GM23338 (cell line): ENCODE measurements around the gene REPS1. TPM values are rescaled to one million over a fixed set of nuclear protein-coding genes. Genes with fewer than 3 reads are reported as not detected.

Experiments
- ATAC-seq: fragments of 200-7000 bp; cut with Tn5 transposase; 3 replicates; pipeline ENCODE4 v1.9.1; 2020
- DNase-seq: peaks from one replicate; pipeline ENCODE4 v3.0.0-alpha.2; 2015; ENCODE audit warnings: low spot score
- H2AFZ ChIP-seq: fragments of 200-600 bp; sonication (generic); 2 replicates; pipeline ENCODE4 v1.8.0; 2016; ENCODE audit warnings: antibody characterized with exemption, mild to moderate bottlenecking, moderate library complexity
- H3F3A ChIP-seq: fragments of 200-600 bp; sonication (generic); replicated peaks from 2 replicates; pipeline ENCODE4 v1.8.0; 2017; ENCODE audit warnings: antibody characterized with exemption, mixed run types, low read depth
- H3K27ac ChIP-seq: fragments of 200-600 bp; sonication (generic); 2 replicates; pipeline ENCODE4 v1.6.1; 2016; ENCODE audit warnings: low read depth
- H3K27me3 ChIP-seq: fragments of 200-600 bp; sonication (generic); 2 replicates; pipeline ENCODE4 v1.8.0; 2016; ENCODE audit warnings: mild to moderate bottlenecking, mixed run types, moderate library complexity; ENCODE audit not compliant: insufficient read depth
- H3K36me3 ChIP-seq: fragments of 200-600 bp; sonication (generic); 2 replicates; pipeline ENCODE4 v1.8.0; 2016; ENCODE audit warnings: mild to moderate bottlenecking; ENCODE audit not compliant: insufficient read depth
- H3K4me1 ChIP-seq: fragments of 200-600 bp; sonication (generic); 2 replicates; pipeline ENCODE4 v1.8.0; 2016; ENCODE audit warnings: mild to moderate bottlenecking, moderate library complexity; ENCODE audit not compliant: insufficient read depth
- H3K4me2 ChIP-seq: fragments of 200-600 bp; sonication (generic); 2 replicates; pipeline ENCODE4 v1.7.1; 2017; ENCODE audit warnings: mixed run types
- H3K4me3 ChIP-seq: fragments of 200-600 bp; sonication (generic); 2 replicates; pipeline ENCODE4 v1.6.1; 2016; ENCODE audit warnings: mixed run types
- H3K79me2 ChIP-seq: fragments of 200-600 bp; sonication (generic); replicated peaks from 2 replicates; pipeline ENCODE4 v1.8.0; 2017; ENCODE audit warnings: mild to moderate bottlenecking; ENCODE audit not compliant: insufficient read depth
- H3K9me2 ChIP-seq: fragments of 200-600 bp; sonication (generic); 2 replicates; pipeline ENCODE4 v1.8.0; 2017; ENCODE audit not compliant: insufficient read depth
- H4K20me1 ChIP-seq: fragments of 200-600 bp; sonication (generic); replicated peaks from 2 replicates; pipeline ENCODE4 v1.8.0; 2017; ENCODE audit warnings: mild to moderate bottlenecking; ENCODE audit not compliant: insufficient read depth
- H3K27ac Mint-ChIP-seq: 2 replicates; pipeline ENCODE4 v1.8.0; 2020; ENCODE audit warnings: inconsistent platforms, mild to moderate bottlenecking, moderate library complexity, mixed read lengths
- H3K27me3 Mint-ChIP-seq: 3 replicates; pipeline ENCODE4 v1.8.0; 2022; ENCODE audit warnings: low read depth, mild to moderate bottlenecking, moderate library complexity, mixed read lengths, inconsistent platforms; ENCODE audit not compliant: insufficient read depth, poor library complexity
- H3K36me3 Mint-ChIP-seq: 3 replicates; pipeline ENCODE4 v1.8.0; 2021; ENCODE audit warnings: low read depth, mild to moderate bottlenecking, inconsistent platforms, moderate library complexity, mixed read lengths
- H3K4me1 Mint-ChIP-seq: 3 replicates; pipeline ENCODE4 v1.8.0; 2020; ENCODE audit warnings: mild to moderate bottlenecking, inconsistent platforms, mixed read lengths
- H3K4me3 Mint-ChIP-seq: 3 replicates; pipeline ENCODE4 v1.8.0; 2021; ENCODE audit warnings: moderate library complexity, mild to moderate bottlenecking, inconsistent platforms, mixed read lengths
- H3K9me3 Mint-ChIP-seq: 3 replicates; pipeline ENCODE4 v1.8.0; 2020; ENCODE audit warnings: moderate library complexity, mild to moderate bottlenecking, inconsistent platforms, mixed read lengths
- CREB1 ChIP-seq: fragments of 250-450 bp; sonication (Bioruptor Pico); IDR thresholded peaks from 2 replicates; pipeline ENCODE4 v1.5.0; 2020; ENCODE audit warnings: low read depth, mild to moderate bottlenecking, moderate library complexity
- EZH2 ChIP-seq: fragments of 200-600 bp; sonication (generic); IDR thresholded peaks from one replicate; pipeline ENCODE4 v1.8.0; 2017; ENCODE audit warnings: antibody characterized with exemption, mild to moderate bottlenecking, low read depth; ENCODE audit not compliant: unreplicated experiment
- EZH2phosphoT487 ChIP-seq: fragments of 200-600 bp; sonication (generic); IDR thresholded peaks from one replicate; pipeline ENCODE4 v1.8.1; 2018; ENCODE audit warnings: antibody characterized with exemption; ENCODE audit not compliant: unreplicated experiment
- JUNB ChIP-seq: IDR thresholded peaks from one replicate; pipeline ENCODE4 v1.6.1; 2016; ENCODE audit warnings: antibody characterized with exemption; ENCODE audit not compliant: unreplicated experiment
- POLR2AphosphoS5 ChIP-seq: IDR thresholded peaks from 2 replicates; pipeline ENCODE4 v1.6.1; 2016; ENCODE audit warnings: antibody characterized with exemption, low read depth
- STAT1 ChIP-seq: IDR thresholded peaks from one replicate; pipeline ENCODE4 v1.6.1; 2016; ENCODE audit warnings: antibody characterized with exemption; ENCODE audit not compliant: unreplicated experiment
- ZNF114 ChIP-seq: fragments of 250-450 bp; sonication (Bioruptor Pico); IDR thresholded peaks from 2 replicates; pipeline ENCODE4 v1.5.0; 2020; ENCODE audit warnings: mild to moderate bottlenecking, moderate library complexity
- ZNF331 ChIP-seq: fragments of 250-450 bp; sonication (Bioruptor Pico); IDR thresholded peaks from 2 replicates; pipeline ENCODE4 v1.5.0; 2020; ENCODE audit warnings: low read depth, mild to moderate bottlenecking, moderate library complexity
- polyA plus RNA-seq: library from polyadenylated mRNA; unstranded; fragments of >200 nt; fragmentation: Nextera tagmentation; extraction: Ambion mirVana; gene quantifications from 2 replicates; pipeline ENCODE4 v1.2.1, GENCODE V29; 2016
- total RNA-seq: library from RNA; depleted of rRNA; stranded (reverse); fragments of >200 nt; shearing (Covaris generic); gene quantifications from 2 replicates; pipeline ENCODE4 v1.2.3, GENCODE V29; 2014
- TF ChIP-seq, protein P1 (sequence below): fragments of 250-450 bp; sonication (Bioruptor Pico); IDR thresholded peaks from 2 replicates; pipeline ENCODE4 v1.5.0; 2020; ENCODE audit warnings: mild to moderate bottlenecking, moderate library complexity
- TF ChIP-seq, protein P2 (sequence below): IDR thresholded peaks from 2 replicates; pipeline ENCODE4 v1.6.1; 2016; ENCODE audit warnings: antibody characterized with exemption
- TF ChIP-seq, protein P3 (sequence below), 2 experiments: fragments of 200-600 bp in 1 of 2; sonication (generic) in 1 of 2; conservative IDR thresholded peaks; 2 replicates each; pipeline versions ENCODE4 v1.5.1 to v1.6.1; 2016 to 2017; ENCODE audit warnings: antibody characterized with exemption in 2 of 2, low read depth in 2 of 2, mild to moderate bottlenecking in 2 of 2, moderate library complexity in 1 of 2

REPS1 gene
- total and polyA plus RNA-seq, 2 experiments from 2014 or later: 46.0 to 65.7 TPM

DNA sequence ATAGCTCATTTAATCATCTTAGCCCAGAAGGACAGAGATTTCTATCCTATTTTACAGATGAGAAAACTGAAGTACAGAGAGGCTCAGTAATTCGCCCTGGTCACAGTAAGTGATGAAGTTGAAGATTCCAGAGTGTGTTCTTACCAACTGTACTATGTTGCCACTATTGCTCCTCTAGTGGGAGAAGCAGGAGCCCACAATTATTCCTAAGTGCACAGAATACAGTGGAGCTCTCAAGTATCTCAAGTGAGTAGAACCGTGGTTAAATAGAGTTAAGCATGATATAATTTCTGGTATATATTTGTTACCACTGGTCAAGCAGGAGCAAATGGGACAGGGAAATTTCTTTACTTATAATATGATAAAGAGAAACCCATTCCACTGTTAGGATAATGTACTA is 22.1 kb downstream of the REPS1 start:
- H3K9me3 Mint-ChIP-seq: no peaks in the 10 kb centered on the region
- Histone ChIP-seq H3K9me2 (no peaks in the 10 kb centered on the region), H3K27me3 (no peaks in the 10 kb centered on the region), H3K4me2 (no peak overlapping the region), H3K79me2 (peaks cover 100% of the 10 kb centered on the region), H2AFZ (no peak overlapping the region), H3K4me1 (0 out of 2 replicates have a peak, but pooled peaks cover 9% of the 10 kb centered on the region), H3F3A (no peaks in the 10 kb centered on the region), H4K20me1 (peaks cover 12% of the 10 kb centered on the region), H3K27ac (no peak overlapping the region), H3K36me3 (no peaks in the 10 kb centered on the region), H3K4me3 (no peak overlapping the region)
- no peak overlapping the region for H3K4me3 Mint-ChIP-seq
- no peak for ATAC-seq
- H3K4me1 Mint-ChIP-seq: peaks cover 29% of the 10 kb centered on the region
- no peaks in the 10 kb centered on the region for H3K36me3 Mint-ChIP-seq
- no peaks in the 10 kb centered on the region for H3K27me3 Mint-ChIP-seq
- no peak for DNase-seq
- H3K27ac Mint-ChIP-seq: no peak overlapping the region
- TF ChIP-seq, protein P1, sequence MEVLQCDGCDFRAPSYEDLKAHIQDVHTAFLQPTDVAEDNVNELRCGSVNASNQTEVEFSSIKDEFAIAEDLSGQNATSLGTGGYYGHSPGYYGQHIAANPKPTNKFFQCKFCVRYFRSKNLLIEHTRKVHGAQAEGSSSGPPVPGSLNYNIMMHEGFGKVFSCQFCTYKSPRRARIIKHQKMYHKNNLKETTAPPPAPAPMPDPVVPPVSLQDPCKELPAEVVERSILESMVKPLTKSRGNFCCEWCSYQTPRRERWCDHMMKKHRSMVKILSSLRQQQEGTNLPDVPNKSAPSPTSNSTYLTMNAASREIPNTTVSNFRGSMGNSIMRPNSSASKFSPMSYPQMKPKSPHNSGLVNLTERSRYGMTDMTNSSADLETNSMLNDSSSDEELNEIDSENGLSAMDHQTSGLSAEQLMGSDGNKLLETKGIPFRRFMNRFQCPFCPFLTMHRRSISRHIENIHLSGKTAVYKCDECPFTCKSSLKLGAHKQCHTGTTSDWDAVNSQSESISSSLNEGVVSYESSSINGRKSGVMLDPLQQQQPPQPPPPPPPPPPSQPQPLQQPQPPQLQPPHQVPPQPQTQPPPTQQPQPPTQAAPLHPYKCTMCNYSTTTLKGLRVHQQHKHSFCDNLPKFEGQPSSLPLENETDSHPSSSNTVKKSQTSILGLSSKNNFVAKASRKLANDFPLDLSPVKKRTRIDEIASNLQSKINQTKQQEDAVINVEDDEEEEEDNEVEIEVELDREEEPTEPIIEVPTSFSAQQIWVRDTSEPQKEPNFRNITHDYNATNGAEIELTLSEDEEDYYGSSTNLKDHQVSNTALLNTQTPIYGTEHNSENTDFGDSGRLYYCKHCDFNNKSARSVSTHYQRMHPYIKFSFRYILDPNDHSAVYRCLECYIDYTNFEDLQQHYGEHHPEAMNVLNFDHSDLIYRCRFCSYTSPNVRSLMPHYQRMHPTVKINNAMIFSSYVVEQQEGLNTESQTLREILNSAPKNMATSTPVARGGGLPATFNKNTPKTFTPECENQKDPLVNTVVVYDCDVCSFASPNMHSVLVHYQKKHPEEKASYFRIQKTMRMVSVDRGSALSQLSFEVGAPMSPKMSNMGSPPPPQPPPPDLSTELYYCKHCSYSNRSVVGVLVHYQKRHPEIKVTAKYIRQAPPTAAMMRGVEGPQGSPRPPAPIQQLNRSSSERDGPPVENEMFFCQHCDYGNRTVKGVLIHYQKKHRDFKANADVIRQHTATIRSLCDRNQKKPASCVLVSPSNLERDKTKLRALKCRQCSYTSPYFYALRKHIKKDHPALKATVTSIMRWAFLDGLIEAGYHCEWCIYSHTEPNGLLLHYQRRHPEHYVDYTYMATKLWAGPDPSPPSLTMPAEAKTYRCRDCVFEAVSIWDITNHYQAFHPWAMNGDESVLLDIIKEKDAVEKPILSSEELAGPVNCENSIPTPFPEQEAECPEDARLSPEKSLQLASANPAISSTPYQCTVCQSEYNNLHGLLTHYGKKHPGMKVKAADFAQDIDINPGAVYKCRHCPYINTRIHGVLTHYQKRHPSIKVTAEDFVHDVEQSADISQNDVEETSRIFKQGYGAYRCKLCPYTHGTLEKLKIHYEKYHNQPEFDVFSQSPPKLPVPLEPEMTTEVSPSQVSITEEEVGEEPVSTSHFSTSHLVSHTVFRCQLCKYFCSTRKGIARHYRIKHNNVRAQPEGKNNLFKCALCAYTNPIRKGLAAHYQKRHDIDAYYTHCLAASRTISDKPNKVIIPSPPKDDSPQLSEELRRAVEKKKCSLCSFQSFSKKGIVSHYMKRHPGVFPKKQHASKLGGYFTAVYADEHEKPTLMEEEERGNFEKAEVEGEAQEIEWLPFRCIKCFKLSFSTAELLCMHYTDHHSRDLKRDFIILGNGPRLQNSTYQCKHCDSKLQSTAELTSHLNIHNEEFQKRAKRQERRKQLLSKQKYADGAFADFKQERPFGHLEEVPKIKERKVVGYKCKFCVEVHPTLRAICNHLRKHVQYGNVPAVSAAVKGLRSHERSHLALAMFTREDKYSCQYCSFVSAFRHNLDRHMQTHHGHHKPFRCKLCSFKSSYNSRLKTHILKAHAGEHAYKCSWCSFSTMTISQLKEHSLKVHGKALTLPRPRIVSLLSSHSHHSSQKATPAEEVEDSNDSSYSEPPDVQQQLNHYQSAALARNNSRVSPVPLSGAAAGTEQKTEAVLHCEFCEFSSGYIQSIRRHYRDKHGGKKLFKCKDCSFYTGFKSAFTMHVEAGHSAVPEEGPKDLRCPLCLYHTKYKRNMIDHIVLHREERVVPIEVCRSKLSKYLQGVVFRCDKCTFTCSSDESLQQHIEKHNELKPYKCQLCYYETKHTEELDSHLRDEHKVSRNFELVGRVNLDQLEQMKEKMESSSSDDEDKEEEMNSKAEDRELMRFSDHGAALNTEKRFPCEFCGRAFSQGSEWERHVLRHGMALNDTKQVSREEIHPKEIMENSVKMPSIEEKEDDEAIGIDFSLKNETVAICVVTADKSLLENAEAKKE: no peak
- TF ChIP-seq EZH2 (no peak), JUNB (no peak), POLR2AphosphoS5 (no peak), EZH2phosphoT487 (no peak), ZNF331 (CRISPR knock-in tag) (no peak), CREB1 (CRISPR knock-in tag) (no peak), STAT1 (no peak), ZNF114 (CRISPR knock-in tag) (no peak)
- TF ChIP-seq, protein P2, sequence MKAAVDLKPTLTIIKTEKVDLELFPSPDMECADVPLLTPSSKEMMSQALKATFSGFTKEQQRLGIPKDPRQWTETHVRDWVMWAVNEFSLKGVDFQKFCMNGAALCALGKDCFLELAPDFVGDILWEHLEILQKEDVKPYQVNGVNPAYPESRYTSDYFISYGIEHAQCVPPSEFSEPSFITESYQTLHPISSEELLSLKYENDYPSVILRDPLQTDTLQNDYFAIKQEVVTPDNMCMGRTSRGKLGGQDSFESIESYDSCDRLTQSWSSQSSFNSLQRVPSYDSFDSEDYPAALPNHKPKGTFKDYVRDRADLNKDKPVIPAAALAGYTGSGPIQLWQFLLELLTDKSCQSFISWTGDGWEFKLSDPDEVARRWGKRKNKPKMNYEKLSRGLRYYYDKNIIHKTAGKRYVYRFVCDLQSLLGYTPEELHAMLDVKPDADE: no peak
- TF ChIP-seq, protein P3, sequence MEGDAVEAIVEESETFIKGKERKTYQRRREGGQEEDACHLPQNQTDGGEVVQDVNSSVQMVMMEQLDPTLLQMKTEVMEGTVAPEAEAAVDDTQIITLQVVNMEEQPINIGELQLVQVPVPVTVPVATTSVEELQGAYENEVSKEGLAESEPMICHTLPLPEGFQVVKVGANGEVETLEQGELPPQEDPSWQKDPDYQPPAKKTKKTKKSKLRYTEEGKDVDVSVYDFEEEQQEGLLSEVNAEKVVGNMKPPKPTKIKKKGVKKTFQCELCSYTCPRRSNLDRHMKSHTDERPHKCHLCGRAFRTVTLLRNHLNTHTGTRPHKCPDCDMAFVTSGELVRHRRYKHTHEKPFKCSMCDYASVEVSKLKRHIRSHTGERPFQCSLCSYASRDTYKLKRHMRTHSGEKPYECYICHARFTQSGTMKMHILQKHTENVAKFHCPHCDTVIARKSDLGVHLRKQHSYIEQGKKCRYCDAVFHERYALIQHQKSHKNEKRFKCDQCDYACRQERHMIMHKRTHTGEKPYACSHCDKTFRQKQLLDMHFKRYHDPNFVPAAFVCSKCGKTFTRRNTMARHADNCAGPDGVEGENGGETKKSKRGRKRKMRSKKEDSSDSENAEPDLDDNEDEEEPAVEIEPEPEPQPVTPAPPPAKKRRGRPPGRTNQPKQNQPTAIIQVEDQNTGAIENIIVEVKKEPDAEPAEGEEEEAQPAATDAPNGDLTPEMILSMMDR (conservative IDR thresholded peaks at IDR 0.05; ENCODE audit: low read depth in 2 of 2): no peak
